ENCODE results near the gene CCDC15.

DNA sequence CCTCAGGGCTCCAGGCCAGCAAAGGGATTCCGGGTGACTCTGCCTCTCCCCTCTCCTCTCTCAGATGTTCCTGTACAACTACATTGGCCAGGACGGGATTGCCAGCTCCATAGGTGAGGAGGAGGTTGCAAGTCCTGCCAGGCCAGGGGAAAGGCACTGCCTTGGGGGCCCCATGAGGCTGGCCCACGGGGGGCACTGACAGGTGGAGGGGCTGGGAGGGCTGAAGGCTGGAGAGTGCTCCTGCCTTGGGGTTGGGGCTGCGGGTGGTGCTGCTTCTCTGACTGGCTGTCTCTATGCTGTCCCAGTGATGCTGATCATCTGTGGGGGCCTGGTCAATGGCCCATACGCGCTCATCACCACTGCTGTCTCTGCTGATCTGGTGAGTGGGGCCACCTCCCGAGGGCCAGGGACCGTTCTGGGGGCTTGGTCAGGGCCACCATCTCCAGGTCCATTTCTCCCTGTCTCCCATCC, 130.8 kb downstream of the CCDC15 start:
- TF ChIP-seq POLR2A (IDR thresholded peaks at IDR 0.05), result no peak
- TF ChIP-seq, protein P1, sequence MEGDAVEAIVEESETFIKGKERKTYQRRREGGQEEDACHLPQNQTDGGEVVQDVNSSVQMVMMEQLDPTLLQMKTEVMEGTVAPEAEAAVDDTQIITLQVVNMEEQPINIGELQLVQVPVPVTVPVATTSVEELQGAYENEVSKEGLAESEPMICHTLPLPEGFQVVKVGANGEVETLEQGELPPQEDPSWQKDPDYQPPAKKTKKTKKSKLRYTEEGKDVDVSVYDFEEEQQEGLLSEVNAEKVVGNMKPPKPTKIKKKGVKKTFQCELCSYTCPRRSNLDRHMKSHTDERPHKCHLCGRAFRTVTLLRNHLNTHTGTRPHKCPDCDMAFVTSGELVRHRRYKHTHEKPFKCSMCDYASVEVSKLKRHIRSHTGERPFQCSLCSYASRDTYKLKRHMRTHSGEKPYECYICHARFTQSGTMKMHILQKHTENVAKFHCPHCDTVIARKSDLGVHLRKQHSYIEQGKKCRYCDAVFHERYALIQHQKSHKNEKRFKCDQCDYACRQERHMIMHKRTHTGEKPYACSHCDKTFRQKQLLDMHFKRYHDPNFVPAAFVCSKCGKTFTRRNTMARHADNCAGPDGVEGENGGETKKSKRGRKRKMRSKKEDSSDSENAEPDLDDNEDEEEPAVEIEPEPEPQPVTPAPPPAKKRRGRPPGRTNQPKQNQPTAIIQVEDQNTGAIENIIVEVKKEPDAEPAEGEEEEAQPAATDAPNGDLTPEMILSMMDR (IDR thresholded peaks at IDR 0.05 in 4 of 5, conservative IDR thresholded peaks at IDR 0.05 in 1 of 5), result no peak
